Spleen (tissue), 7 donors: ENCODE measurements around the gene MGMT.

Source experiments
- POLR2A ChIP-seq, 3 donors: fragments of 450-650 bp; IDR thresholded peaks; one replicate each; pipeline ENCODE4 v1.5.1; 2017; ENCODE audit warnings: antibody characterized with exemption in 3 of 3, mild to moderate bottlenecking in 1 of 3
- TF ChIP-seq, protein P1 (sequence below), 11 experiments: fragments of 200-600 bp in 7 of 11; fragments of 450-650 bp in 4 of 11; sonication (generic) in 4 of 11; IDR thresholded peaks in 8 of 11; conservative IDR thresholded peaks in 3 of 11; 1 replicate in 7 of 11; 2 replicates in 4 of 11; pipeline versions ENCODE4 v1.4.0 to v1.8.0; 2016 to 2021; ENCODE audit warnings: antibody characterized with exemption in 11 of 11, inconsistent platforms in 4 of 11, mild to moderate bottlenecking in 1 of 11
- donor health status: DM: no; HTN: no; CAD: no; lungs with moderate emphysema.
- donor health status: DM: no; HTN: no; CAD: no.
- donor health status: DM: no; HTN: no; CAD: no.

DNA sequence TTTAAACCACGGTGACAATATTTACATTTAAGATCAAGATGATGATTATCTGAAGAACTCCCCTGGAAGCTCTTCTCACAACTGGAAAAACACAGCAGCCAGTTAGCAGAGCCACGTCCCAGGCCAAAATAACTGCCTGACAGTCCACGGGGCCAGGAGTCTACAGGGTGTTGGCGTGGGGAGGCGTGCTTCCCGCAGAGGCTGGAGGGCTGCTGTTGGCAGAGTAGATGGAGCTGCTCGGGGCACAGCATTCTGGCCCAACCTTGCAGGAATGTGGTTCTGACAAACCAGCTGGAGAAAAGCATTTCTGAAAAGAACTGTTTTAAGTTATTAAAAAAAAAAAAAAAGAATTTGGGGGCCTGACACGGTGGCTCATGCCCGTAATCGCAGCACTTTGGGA lies 319.2 kb downstream of the MGMT start:
- TF ChIP-seq, protein P1, sequence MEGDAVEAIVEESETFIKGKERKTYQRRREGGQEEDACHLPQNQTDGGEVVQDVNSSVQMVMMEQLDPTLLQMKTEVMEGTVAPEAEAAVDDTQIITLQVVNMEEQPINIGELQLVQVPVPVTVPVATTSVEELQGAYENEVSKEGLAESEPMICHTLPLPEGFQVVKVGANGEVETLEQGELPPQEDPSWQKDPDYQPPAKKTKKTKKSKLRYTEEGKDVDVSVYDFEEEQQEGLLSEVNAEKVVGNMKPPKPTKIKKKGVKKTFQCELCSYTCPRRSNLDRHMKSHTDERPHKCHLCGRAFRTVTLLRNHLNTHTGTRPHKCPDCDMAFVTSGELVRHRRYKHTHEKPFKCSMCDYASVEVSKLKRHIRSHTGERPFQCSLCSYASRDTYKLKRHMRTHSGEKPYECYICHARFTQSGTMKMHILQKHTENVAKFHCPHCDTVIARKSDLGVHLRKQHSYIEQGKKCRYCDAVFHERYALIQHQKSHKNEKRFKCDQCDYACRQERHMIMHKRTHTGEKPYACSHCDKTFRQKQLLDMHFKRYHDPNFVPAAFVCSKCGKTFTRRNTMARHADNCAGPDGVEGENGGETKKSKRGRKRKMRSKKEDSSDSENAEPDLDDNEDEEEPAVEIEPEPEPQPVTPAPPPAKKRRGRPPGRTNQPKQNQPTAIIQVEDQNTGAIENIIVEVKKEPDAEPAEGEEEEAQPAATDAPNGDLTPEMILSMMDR (IDR thresholded peaks at IDR 0.05 in 8 of 11, conservative IDR thresholded peaks at IDR 0.05 in 3 of 11): no peak
- no peak for TF ChIP-seq POLR2A (IDR thresholded peaks at IDR 0.05)
